MM.1S (cell line): ENCODE results near the gene COX4I1.
"Not testable (repeated sequence)": the region's sequence is repeated elsewhere in the genome, so short reads cannot be mapped to it uniquely, and the experiment has no call there.

Source experiments
- EZH2phosphoT487 ChIP-seq: fragments of 300-600 bp; sonication (generic); IDR thresholded peaks from 2 replicates; pipeline ENCODE4 v1.6.1; 2018; ENCODE audit warnings: antibody characterized with exemption, low read length
- TF ChIP-seq, protein P1 (sequence below): fragments of 300-600 bp; sonication (generic); IDR thresholded peaks from 2 replicates; pipeline ENCODE4 v1.5.1; 2016; ENCODE audit warnings: antibody characterized with exemption, low read length, mixed read lengths

DNA sequence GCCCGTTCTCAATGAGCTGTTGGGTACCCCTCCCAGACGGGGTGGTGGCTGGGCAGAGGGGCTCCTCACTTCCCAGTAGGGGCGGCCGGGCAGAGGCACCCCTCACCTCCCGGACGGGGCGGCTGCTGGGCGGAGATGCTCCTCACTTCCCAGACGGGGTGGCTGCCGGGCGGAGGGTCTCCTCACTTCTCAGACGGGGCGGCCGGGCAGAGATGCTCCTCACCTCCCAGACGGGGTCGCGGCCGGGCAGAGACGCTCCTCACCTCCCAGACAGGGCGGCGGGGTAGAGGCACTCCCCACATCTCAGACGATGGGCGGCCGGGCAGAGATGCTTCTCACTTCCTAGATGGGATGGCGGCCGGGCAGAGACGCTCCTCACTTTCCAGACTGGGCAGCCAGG is 8.6 kb downstream of the COX4I1 start:
- TF ChIP-seq, protein P1, sequence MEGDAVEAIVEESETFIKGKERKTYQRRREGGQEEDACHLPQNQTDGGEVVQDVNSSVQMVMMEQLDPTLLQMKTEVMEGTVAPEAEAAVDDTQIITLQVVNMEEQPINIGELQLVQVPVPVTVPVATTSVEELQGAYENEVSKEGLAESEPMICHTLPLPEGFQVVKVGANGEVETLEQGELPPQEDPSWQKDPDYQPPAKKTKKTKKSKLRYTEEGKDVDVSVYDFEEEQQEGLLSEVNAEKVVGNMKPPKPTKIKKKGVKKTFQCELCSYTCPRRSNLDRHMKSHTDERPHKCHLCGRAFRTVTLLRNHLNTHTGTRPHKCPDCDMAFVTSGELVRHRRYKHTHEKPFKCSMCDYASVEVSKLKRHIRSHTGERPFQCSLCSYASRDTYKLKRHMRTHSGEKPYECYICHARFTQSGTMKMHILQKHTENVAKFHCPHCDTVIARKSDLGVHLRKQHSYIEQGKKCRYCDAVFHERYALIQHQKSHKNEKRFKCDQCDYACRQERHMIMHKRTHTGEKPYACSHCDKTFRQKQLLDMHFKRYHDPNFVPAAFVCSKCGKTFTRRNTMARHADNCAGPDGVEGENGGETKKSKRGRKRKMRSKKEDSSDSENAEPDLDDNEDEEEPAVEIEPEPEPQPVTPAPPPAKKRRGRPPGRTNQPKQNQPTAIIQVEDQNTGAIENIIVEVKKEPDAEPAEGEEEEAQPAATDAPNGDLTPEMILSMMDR: not testable (repeated sequence)
- not testable (repeated sequence) for TF ChIP-seq EZH2phosphoT487
